Upper lobe of left lung (tissue), 6 donors: ENCODE results near the gene DSTN. TPM values are rescaled to one million over a fixed set of nuclear protein-coding genes. Genes with fewer than 3 reads are reported as not detected.

Experiments
- ATAC-seq, 2 donors: fragments of 200-7000 bp; cut with Tn5 transposase; one replicate each; pipeline ENCODE4 v1.9.1; 2022; ENCODE audit warnings: mild to moderate bottlenecking in 2 of 2, moderate library complexity in 2 of 2; ENCODE audit not compliant: low FRiP score in 2 of 2
- DNase-seq, 2 donors: peaks; one replicate each; pipeline ENCODE4 v3.0.0-alpha.2; 2019 to 2020
- H3K27ac ChIP-seq, 4 donors: fragments of 200-600 bp; sonication (generic); one replicate each; pipeline ENCODE4 v1.5.1; 2016 to 2019
- H3K27me3 ChIP-seq, 4 donors: fragments of 200-600 bp; sonication (generic); one replicate each; pipeline ENCODE4 v1.5.1; 2017 to 2019
- H3K36me3 ChIP-seq, 4 donors: fragments of 200-600 bp; sonication (generic); one replicate each; pipeline ENCODE4 v1.5.1; 2016 to 2019
- H3K4me1 ChIP-seq, 4 donors: fragments of 200-600 bp; sonication (generic); one replicate each; pipeline ENCODE4 v1.5.1; 2018 to 2019
- H3K4me3 ChIP-seq, 4 donors: fragments of 200-600 bp; sonication (generic); one replicate each; pipeline ENCODE4 v1.5.1; 2017 to 2019; ENCODE audit warnings: mild to moderate bottlenecking in 2 of 4, moderate library complexity in 1 of 4
- H3K9me3 ChIP-seq, 4 donors: fragments of 200-600 bp; sonication (generic); one replicate each; pipeline ENCODE4 v1.5.1; 2018 to 2019
- CTCF ChIP-seq, 6 experiments: fragments of 450-650 bp in 4 of 6; fragments of 200-600 bp in 2 of 6; sonication (generic) in 2 of 6; IDR thresholded peaks; one replicate each; pipeline ENCODE4 v1.5.1; 2016 to 2019; ENCODE audit warnings: antibody characterized with exemption in 6 of 6
- EP300 ChIP-seq, 4 donors: sonication (generic); formaldehyde crosslinking; IDR thresholded peaks; one replicate each; pipeline ENCODE4 v1.5.1; 2017; ENCODE audit warnings: antibody characterized with exemption in 4 of 4, control low read depth in 2 of 4
- POLR2A ChIP-seq, 4 donors: fragments of 450-650 bp; IDR thresholded peaks; one replicate each; pipeline ENCODE4 v1.5.1; 2016 to 2017; ENCODE audit warnings: antibody characterized with exemption in 4 of 4, mild to moderate bottlenecking in 2 of 4
- POLR2AphosphoS5 ChIP-seq, 2 donors: sonication (generic); formaldehyde crosslinking; IDR thresholded peaks; one replicate each; pipeline ENCODE4 v1.5.1; 2017; ENCODE audit warnings: antibody characterized with exemption in 2 of 2
- WGBS, 2 donors: methylation state at CpG; one replicate each; pipeline ENCODE4 v1.1.5; 2017 to 2018; 5-methylcytosine and 5-hydroxymethylcytosine counted together
- total RNA-seq, 6 donors: library from RNA; depleted of rRNA in 4 of 6; stranded (reverse); fragments of >200 nt in 4 of 6; gene quantifications; one replicate each; pipeline versions ENCODE4 v1.1.0 to v1.2.1, GENCODE V29; 2016 to 2021
- donor health status: DM: no; HTN: no; CAD: no; lungs with moderate emphysema.
- donor health status: DM: no; HTN: yes; CAD: no; lungs with severe emphysema.

Gene DSTN
- total RNA-seq, 6 donors from 2014 or later, result 235 to 735 (median 513) TPM

GRCh38 chr20:17530716-17531664, 38.9 kb upstream of the DSTN start, which contains the start of gene BFSP1:
Gene BFSP1, minus strand, starts transcription at chr20:17531379. Its CDS starts 50 bp downstream, at chr20:17531329.
- Histone ChIP-seq H3K36me3 (no peaks in the 10 kb centered on the region), H3K27me3 (no peaks in the 10 kb centered on the region), H3K9me3 (no peaks in the 10 kb centered on the region), H3K4me1 (peaks cover 3 to 28% (median 8%) of the 10 kb centered on the region in 4 donors), H3K27ac (peak within 1 kb of the TSS; percentile 53 to 84 (median 64)), H3K4me3 (peak within 1 kb of the TSS; percentile 57 to 66 (median 62))
- 1 to 7% methylated on average over 11 to 72 of the region's 111 CpGs for WGBS, 2 donors
- ATAC-seq, result peak; percentile 57 to 84
- DNase-seq, result peak; percentile 48 to 93
- TF ChIP-seq POLR2A (IDR thresholded peaks at IDR 0.05) (peak in 1 of 4 donors; percentile 12), EP300 (IDR thresholded peaks at IDR 0.05) (no peak)

- no peak for TF ChIP-seq CTCF (IDR thresholded peaks at IDR 0.05)
- no peak for TF ChIP-seq POLR2AphosphoS5 (IDR thresholded peaks at IDR 0.05)
- no peak for TF ChIP-seq POLR2A (IDR thresholded peaks at IDR 0.05)
- Histone ChIP-seq H3K27me3 (no peaks in the 10 kb centered on the region), H3K4me1 (peaks cover 3 to 28% (median 8%) of the 10 kb centered on the region in 4 donors), H3K36me3 (no peaks in the 10 kb centered on the region), H3K4me3 (peak overlapping the region in 3 of 4 donors; percentile 59 to 66 (median 64)), H3K9me3 (no peaks in the 10 kb centered on the region), H3K27ac (peak overlapping the region; percentile 53 to 84 (median 64))
- 61 to 65% methylated on average over 5 of the region's 5 CpGs for WGBS, 2 donors
- DNase-seq (no peak), ATAC-seq (no peak)
Observed at GRCh38 chr20:17531665-17532025, 38.2 kb upstream of the DSTN start.

GRCh38 chr20:17533396-17533795, 36.5 kb upstream of the DSTN start:
- no peaks in the 10 kb centered on the region for H3K36me3 ChIP-seq
- peaks cover 3 to 28% (median 11%) of the 10 kb centered on the region in 4 donors for H3K4me1 ChIP-seq
- H3K9me3 ChIP-seq, result no peaks in the 10 kb centered on the region
- no peaks in the 10 kb centered on the region for H3K27me3 ChIP-seq
- peak in 1 of 2 donors; percentile 40 for DNase-seq
- H3K27ac ChIP-seq, result no peak overlapping the region
- no peak for ATAC-seq
- no peak overlapping the region for H3K4me3 ChIP-seq
- WGBS, 2 donors, result 45 to 47% methylated on average over 1 of the region's 1 CpG
- TF ChIP-seq EP300 (IDR thresholded peaks at IDR 0.05), result no peak
- no peak for TF ChIP-seq POLR2AphosphoS5 (IDR thresholded peaks at IDR 0.05)
- no peak for TF ChIP-seq CTCF (IDR thresholded peaks at IDR 0.05)
- no peak for TF ChIP-seq POLR2A (IDR thresholded peaks at IDR 0.05)

- no peak overlapping the region for H3K4me3 ChIP-seq
- no peak for TF ChIP-seq CTCF (IDR thresholded peaks at IDR 0.05)
- no peak for TF ChIP-seq EP300 (IDR thresholded peaks at IDR 0.05)
- TF ChIP-seq POLR2A (IDR thresholded peaks at IDR 0.05), result no peak
- TF ChIP-seq POLR2AphosphoS5 (IDR thresholded peaks at IDR 0.05), result no peak
- no peaks in the 10 kb centered on the region for H3K9me3 ChIP-seq
- peaks cover 3 to 28% (median 11%) of the 10 kb centered on the region in 4 donors for H3K4me1 ChIP-seq
- no peak overlapping the region for H3K27ac ChIP-seq
- DNase-seq, result no peak
- H3K36me3 ChIP-seq, result no peaks in the 10 kb centered on the region
- 87 to 92% methylated on average over 3 of the region's 3 CpGs for WGBS, 2 donors
- no peaks in the 10 kb centered on the region for H3K27me3 ChIP-seq
- no peak for ATAC-seq
Observed at GRCh38 chr20:17534077-17534476, 35.8 kb upstream of the DSTN start.

- ATAC-seq (peak; percentile 92 to 96), DNase-seq (peak in 1 of 2 donors; percentile 77)
- Histone ChIP-seq H3K36me3 (no peaks in the 10 kb centered on the region), H3K9me3 (no peaks in the 10 kb centered on the region), H3K27me3 (no peaks in the 10 kb centered on the region), H3K27ac (peak overlapping the region in 1 of 4 donors; percentile 17), H3K4me3 (no peak overlapping the region), H3K4me1 (peaks cover 4 to 12% (median 6%) of the 10 kb centered on the region in 4 donors)
- no peak for TF ChIP-seq POLR2A (IDR thresholded peaks at IDR 0.05)
- peak; percentile 81 to 97 (median 92) for TF ChIP-seq CTCF (IDR thresholded peaks at IDR 0.05)
- peak in 1 of 2 donors; percentile 48 for TF ChIP-seq POLR2AphosphoS5 (IDR thresholded peaks at IDR 0.05)
- TF ChIP-seq EP300 (IDR thresholded peaks at IDR 0.05), result no peak
- WGBS, 2 donors, result 0 to 37% methylated on average over 2 to 6 of the region's 6 CpGs
Observed at GRCh38 chr20:17536944-17537444, 32.9 kb upstream of the DSTN start.
